Prostate gland (tissue), 2 donors: ENCODE results near the gene MASP1.

Experiments
- POLR2A ChIP-seq: fragments of 450-650 bp; IDR thresholded peaks from one replicate; pipeline ENCODE4 v1.6.1; 2016; ENCODE audit warnings: antibody characterized with exemption, mild to moderate bottlenecking
- POLR2AphosphoS5 ChIP-seq: sonication (generic); formaldehyde crosslinking; IDR thresholded peaks from one replicate; pipeline ENCODE4 v1.6.1; 2017; ENCODE audit warnings: antibody characterized with exemption
- TF ChIP-seq, protein P1 (sequence below), 4 experiments: fragments of 200-600 bp in 2 of 4; fragments of 450-650 bp in 2 of 4; sonication (generic) in 2 of 4; IDR thresholded peaks; 1 replicate in 3 of 4; 2 replicates in 1 of 4; pipeline ENCODE4 v1.5.1; 2016 to 2019; ENCODE audit warnings: antibody characterized with exemption in 4 of 4, mild to moderate bottlenecking in 2 of 4, moderate library complexity in 2 of 4

GRCh38 chr3:187255314-187255713, 36.2 kb downstream of the MASP1 start:
- TF ChIP-seq, protein P1, sequence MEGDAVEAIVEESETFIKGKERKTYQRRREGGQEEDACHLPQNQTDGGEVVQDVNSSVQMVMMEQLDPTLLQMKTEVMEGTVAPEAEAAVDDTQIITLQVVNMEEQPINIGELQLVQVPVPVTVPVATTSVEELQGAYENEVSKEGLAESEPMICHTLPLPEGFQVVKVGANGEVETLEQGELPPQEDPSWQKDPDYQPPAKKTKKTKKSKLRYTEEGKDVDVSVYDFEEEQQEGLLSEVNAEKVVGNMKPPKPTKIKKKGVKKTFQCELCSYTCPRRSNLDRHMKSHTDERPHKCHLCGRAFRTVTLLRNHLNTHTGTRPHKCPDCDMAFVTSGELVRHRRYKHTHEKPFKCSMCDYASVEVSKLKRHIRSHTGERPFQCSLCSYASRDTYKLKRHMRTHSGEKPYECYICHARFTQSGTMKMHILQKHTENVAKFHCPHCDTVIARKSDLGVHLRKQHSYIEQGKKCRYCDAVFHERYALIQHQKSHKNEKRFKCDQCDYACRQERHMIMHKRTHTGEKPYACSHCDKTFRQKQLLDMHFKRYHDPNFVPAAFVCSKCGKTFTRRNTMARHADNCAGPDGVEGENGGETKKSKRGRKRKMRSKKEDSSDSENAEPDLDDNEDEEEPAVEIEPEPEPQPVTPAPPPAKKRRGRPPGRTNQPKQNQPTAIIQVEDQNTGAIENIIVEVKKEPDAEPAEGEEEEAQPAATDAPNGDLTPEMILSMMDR (IDR thresholded peaks at IDR 0.05): no peak
- TF ChIP-seq POLR2A: no peak
- TF ChIP-seq POLR2AphosphoS5: no peak
